ENCODE measurements around the gene C7.

The C7 gene

DNA sequence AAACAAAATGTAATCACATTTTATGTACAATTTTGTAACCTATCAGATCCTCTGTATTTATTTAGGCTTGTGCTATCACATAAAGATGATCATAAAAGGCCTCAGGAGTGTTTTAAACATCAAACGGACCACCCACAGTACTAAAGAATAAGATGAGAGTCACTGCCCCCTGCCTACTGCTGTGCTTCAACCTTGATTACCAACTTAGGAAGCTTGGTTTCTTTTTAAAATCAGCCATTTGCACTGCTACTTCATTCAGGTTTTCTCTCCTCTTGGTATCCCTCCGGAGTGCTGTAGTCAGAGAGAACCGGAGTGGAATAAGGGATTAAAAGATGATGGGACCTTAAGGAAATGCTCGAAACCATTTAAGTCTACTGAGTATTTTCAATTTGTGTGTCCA is 6.9 kb downstream of the C7 start:
- no peak for DNase-seq (ENCODE audit: low read depth, low spot score)

DNA sequence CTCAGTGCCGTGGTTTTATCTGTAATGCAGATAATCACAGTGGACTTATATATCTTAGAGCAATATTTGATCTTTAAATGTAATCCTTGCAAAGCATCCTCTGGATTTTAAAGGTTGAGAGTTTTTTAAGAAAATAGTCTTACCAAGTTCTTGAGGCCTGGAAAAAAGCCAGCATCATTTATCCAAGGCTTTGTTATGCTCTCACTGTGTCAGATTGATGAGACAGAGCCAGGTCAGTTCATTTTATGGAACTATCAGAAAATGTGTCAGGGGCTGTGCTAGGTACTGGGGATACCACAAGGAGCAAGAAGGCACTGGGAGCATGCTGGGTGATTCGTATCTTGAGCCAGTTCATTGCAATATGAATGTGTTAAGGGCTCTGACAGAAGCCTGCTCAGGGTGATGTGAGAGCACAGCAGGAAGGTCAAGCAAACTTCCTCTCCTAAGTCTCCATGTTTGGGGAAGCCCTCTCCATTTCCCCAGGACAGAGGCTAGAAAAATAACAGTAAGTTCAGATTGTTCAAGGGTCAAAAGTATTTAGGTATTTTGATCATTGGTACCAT is 19.7 kb downstream of the C7 start:
- DNase-seq (ENCODE audit: low read depth, low spot score) = no peak

DNA sequence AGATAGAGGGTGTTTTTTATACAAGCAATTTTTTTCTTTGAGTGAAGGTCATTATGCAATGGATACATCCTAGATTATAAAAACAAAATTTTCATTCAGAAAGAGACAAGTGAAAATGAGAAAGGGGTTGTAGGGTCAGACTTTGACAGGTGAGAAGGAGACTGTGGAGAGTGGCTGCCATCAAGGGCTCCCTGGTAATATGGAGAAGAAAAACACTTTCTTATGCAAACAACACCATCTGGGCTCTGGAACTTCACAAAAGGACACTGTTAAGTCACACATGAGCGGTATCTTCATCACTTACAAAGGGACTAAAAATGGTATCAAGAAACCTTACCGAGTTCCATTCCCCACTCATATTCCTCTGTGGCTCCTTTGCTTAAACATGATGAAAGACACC is 23.5 kb downstream of the C7 start:
- no peak for DNase-seq (ENCODE audit: low read depth, low spot score)

DNA sequence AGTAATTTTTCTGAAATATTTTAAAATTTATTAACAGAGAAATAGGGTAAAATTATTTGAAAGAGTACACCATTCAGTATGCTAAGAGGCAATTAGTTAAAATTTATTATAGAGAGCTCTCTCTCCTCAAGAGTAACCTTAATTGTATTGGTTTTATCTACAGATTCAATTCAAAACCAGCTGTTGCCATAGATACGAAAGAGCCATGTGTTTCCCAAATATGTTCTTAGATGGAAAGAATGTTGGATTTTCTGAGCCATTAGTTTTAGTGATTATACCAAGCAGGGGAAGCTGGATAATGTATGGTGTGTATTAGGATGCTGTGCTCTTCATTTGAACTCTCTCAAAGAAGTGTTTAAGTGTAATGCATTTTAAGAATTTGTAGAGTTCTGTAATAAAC is 27.8 kb downstream of the C7 start:
- no peak for DNase-seq (ENCODE audit: low read depth, low spot score)

DNA sequence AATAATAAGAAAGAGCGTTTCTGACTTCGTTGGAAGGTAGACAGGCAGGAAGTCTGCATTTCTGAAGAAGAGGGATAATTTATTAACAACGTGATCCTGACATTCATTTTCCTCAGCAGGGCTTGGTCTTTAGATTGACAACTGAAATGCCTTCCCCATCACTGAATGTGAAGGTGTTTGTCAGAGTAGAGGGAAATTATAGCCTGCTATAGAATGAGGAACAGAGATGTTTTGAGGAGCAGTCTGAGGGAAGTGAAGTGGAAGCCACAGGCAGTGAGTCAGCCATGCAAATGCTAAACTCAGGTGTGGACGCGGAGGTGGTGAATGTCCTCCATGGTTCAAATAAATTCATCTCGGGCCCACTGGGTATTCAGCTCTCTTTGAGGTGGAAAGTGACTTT is 30.5 kb downstream of the C7 start:
- no peak for DNase-seq (ENCODE audit: low read depth, low spot score)

DNA sequence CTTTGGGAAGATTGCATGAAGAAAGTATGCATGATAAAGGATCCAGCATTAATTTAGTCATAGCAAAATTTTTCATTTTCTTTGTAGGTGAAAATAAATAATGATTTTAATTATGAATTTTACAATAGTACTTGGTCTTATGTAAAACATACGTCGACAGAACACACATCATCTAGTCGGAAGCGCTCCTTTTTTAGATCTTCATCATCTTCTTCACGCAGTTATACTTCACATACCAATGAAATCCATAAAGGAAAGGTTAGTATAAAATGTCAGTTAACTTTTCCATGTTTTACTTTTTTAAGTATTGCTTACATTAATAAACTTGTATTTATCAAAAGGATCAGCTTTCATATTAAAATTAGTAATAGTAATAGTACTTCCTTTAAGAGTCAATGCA is 35.8 kb downstream of the C7 start:
- no peak for DNase-seq (ENCODE audit: low read depth, low spot score)

DNA sequence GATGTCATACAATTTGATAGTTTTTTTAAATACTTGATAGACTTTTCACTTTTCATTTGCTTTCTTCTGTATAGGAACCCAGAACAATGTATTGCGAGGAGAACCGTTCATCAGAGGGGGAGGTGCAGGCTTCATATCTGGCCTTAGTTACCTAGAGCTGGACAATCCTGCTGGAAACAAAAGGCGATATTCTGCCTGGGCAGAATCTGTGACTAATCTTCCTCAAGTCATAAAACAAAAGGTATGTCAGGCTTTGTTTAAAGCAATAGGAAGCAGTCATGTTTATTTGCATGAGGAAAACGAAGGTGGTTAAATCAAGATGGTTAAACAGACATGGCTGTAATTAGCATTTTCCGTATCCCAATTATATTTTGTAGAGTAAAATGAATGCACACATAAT is 46.0 kb downstream of the C7 start:
- DNase-seq (ENCODE audit: low read depth, low spot score) = no peak

DNA sequence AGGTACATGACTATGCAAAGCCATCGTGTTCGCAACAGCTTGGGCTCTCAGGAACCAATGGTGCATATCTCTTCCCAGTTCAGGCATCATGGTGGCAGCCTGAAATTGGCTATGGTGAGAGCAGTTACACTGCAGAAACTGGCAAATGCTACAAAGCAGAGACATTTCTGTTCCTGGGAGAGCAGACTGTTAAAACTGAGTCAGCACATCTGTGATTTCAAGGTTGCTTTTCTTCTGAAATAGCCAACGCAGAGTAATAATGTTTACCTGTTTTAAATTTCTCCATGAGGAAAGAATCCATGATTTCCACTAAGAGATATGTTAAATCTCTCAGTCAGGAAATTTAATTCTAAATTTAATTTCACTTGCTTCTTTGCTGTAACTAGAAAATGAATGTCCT is 47.8 kb downstream of the C7 start:
- no peak for DNase-seq (ENCODE audit: low read depth, low spot score)

DNA sequence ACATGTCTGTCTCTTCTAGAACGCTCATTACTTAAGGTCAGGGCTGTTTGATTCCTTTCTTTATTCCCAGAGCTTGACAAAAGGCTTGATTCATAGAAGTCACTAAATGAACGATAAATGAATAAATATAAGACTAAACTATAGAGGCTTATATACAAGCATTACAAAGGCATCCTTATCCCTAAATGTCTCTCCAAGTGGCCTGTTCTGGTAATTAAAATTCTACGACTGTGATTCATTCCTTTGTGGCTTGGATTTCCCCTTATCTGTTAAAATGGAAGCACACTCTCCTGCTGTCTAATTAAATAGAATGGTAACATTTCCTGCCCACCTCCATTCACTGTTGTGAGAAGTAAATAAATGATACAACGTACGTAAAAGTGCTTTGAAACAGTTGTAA is 49.5 kb downstream of the C7 start:
- no peak for DNase-seq (ENCODE audit: low read depth, low spot score)

DNA sequence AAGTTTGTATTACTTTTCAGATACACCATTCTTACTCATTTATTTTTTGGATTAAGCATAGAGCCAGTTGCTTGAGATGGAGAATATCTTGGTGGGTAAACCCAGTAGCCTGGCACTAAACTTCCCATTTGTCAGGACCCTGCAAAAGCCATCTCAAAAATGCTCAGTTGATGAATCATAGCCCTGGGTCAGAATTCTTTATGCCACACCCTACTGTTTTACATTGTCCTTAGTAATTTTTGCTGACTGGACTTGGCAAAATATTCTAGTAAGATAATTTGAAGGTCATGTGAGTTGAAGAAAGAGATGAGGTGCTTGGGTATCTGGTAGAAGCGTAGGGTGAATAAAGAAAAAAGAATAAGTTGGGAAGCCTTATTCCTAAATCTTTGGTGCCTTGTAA is 50.7 kb downstream of the C7 start:
- no peak for DNase-seq (ENCODE audit: low read depth, low spot score)

DNA sequence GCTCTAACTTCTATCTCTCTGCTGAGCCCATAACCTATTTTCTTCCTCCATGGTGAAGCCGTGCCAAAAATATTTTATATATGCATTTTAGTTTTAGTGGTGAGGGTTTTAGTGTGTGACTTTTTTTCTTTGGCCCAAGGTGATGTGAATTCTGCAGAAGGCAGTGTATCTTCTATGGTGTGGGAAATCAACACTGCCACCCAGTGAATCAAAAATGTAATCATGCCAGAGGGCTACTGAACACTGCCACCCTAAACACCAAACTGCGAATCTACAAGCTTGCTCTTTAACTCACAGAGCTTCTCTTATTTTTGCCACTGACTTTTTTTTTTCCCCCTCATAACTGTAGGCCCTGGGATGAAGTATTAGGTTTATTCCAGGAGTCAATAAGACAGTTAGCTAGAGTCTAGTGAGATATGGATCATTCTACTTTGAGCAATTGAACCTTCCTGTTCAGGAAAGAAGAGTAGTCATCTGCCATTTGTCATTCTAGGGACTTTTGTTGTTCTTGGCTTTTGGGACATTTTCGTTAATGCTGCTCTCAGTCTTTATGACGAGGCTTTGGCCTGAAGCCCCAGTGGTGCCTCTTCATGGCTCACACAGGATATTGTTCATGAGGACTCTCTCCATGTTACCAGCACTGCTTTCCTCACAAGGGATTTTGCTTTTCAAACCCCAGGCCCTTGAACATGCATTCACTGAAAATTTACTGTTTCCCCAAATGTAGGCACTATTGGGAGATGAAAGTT is 53.1 kb downstream of the C7 start:
- no peak for DNase-seq (ENCODE audit: low read depth, low spot score)

DNA sequence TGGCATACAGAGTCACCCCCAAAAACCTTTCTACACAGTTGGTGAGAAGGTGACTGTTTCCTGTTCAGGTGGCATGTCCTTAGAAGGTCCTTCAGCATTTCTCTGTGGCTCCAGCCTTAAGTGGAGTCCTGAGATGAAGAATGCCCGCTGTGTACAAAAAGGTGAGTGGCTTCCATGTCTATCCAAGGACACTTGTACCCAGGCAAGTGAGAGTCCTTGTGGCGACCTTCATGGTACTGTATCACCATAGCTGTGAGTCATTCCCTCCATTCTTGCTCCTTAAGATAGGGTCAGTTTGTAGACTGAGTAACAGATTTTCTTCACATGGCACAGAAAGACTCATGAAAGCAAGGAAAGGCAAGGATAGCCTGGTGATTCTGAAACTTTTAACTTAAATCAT is 63.1 kb downstream of the C7 start:
- no peak for DNase-seq (ENCODE audit: low read depth, low spot score)

DNA sequence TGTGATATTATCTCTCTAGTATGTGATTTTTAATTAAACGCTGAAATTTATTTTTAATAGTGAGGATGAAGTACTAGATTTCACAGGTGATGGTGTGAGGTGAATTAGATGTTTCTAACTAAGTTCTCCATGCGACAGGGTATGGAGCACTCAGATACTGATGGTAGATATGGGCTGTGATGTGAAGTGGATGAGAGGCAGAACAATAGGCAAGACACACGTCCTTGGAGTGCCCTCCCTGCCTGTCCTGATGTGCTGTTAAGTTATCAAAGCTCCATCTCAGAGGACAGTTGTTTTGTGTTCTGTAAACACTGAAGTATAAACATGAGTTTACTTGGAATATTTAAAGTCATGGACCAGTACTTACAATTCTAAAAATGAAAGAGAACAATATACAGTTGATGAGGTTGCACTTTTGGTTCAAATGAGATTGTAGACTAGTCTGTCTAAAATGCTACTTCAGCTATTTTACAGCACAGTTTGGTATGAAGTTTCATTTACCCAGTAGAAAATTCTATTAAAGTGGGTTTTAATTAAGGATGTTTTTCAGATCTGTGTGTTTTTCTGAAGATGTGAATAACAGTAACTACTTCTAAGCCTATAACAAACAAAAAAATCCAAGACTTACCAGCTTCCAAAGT is 64.2 kb downstream of the C7 start:
- DNase-seq (ENCODE audit: low read depth, low spot score) = no peak

DNA sequence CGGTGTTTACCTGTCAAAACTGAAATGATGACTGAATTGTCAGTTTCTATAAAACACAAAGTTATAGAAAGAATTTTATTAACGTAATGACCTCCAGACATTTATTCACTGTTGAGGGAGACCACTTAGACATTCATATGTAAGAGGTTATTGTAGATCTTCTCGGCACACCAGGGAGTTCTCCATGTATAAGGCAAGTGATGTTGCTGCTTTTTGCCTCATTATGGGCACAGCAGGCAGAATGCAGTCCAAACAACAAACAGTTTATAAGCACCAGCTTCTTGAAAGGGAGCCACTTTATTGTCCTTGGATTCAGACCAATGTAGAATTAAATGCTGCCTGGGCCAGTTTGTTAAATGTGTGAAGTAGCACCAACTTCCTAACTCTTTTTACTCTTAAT is 66.7 kb downstream of the C7 start:
- DNase-seq (ENCODE audit: low read depth, low spot score) = no peak

DNA sequence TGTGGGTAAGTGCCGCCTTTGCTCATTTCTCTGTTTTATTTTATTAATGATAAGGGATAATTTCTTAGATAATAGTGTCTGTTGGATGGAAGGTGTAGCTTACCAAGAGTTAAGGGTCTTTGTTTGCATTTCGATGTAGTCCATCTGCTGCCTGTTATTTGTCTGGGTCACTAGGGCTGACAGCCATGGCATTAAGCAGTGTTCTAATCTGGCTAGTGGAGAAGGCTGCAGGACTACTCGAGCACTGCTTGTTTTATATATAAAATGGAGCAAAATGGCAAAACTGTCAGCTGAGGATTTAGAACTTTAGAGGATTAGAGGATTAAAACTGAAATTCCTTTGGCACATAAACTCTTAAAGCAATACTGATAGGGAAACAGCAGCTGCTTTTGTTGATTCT is 67.5 kb downstream of the C7 start:
- no peak for DNase-seq (ENCODE audit: low read depth, low spot score)

DNA sequence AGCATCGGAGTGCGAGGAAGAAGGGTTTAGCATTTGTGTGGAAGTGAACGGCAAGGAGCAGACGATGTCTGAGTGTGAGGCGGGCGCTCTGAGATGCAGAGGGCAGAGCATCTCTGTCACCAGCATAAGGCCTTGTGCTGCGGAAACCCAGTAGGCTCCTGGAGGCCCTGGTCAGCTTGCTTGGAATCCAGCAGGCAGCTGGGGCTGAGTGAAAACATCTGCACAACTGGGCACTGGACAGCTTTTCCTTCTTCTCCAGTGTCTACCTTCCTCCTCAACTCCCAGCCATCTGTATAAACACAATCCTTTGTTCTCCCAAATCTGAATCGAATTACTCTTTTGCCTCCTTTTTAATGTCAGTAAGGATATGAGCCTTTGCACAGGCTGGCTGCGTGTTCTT is 72.1 kb downstream of the C7 start:
- DNase-seq (ENCODE audit: low read depth, low spot score) = no peak

DNA sequence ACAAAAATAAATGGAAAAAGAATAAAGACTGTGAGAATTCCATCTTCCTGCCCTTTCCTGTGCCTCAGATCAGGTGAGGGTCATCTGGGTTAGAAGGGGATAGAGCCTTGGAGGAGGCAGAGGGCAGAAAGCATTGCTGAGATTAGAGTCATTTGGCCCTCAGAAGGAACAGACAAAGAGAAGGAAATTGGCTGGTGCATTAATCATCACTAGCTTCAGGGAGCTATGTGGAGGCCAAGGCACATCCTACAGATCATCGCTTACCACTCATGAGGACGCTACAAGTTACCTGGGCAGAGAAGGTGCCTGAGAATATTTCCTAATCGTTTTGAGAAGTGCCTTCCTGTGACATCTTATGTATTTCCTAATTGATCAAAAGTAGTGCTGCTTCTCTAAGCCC is 74.5 kb downstream of the C7 start:
- no peak for DNase-seq (ENCODE audit: low read depth, low spot score)

DNA sequence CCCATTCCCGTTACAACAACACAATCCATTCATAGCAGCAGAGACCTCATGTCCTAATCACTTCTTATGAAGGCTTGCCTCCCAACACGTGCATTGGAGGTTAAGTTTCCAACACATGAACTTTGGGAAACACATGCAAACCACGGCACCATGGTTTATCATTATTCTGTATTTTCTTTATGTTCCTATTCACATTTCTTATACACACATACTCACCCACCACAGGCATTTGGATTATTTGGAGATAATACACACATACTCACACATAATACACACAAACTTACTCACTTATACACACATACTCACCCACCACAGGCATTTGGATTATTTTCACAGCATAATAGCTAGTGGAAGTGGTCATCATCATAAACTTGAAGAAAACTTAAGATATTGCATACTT is 75.6 kb downstream of the C7 start:
- no peak for DNase-seq (ENCODE audit: low read depth, low spot score)

DNA sequence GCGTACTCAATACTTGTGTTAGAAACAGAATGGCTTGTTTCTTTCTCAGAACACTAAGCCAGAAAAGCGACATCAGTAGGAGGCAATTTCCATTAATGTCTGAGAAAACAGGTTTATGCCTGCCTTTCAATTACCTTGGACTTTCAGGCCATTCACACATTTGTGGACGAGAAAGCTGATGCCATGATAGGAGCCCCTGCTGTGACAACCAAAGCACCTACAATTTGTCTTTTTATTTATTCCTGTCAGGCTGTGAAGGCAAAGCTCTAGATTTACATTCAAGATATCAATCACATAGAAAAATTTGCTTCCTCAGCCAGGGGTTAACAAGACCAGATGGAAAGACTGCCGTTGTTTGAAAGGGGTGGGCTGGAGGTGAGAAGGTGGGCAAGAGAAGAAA is 76.2 kb downstream of the C7 start:
- no peak for DNase-seq (ENCODE audit: low read depth, low spot score)

DNA sequence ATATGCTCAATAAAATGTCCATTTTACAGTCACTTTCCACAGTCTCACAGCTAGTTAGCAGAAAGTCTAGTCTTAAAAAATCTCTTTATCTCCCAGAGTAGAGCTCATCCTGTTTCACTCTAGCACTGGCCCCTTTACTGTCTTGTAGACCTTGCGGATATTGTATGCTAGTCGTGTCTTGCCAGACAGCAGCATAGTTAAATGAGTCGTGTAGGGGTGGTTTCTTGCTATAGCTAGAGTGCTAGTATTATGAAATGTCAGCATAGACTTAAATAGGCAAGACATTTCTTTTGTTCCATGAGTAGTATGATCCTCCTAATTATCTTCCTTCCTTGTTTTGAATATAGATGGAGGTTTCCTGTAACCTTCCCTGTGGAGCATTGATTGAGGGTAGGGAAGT is 77.4 kb downstream of the C7 start:
- no peak for DNase-seq (ENCODE audit: low read depth, low spot score)

DNA sequence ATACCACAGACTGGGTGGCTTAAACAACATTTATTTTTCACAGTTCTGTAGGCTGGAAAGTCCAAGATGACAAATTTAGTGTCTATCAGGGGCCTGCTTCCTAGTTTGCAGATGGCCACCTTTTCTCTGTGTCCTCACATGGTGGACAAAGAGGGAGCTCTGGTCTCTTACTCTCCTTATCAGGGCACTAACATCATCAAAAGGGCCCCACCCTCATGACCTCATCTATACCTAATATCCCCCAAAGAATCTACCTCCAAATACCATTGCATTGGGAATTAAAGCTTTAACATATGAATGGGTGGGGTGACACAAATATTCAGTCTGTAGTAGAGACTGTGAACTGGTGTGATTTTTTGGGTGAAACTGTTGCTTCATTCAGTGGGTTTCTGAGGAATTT is 78.1 kb downstream of the C7 start:
- DNase-seq (ENCODE audit: low read depth, low spot score) = no peak

DNA sequence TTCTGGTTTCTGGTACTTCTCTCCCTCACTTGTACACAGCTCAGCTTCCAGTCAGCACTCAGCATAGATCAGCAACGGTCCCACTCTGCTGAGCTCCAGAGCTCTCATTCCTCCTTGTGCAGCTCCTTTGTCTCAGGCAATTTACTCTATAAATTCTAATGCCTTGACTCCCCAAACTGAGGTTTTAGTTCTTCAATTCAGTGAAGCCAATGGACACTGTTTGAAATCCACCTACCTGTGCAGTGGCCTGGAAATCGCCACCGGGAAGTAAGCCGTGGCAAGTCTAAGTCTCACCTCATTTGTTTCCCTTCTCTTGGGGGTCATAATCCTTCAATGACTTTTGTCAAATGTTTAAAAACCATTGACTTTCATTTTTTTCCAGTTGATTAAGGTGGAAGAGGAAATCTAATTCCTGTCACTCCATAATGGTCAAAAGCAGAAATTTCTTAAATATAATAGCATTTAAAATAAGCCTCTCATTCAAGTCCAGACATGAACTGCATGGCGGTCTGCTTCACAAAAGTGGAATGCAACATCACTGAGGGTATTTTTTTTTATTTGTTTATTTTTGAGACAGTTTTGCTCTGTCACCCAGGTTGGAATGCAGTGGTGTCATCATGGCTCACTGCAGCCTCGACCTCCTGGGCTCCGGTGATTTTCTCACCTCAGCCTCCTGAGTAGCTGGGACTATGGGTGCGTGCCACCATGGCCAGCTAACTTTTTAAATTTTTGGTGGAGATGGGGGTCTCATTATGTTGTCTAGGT is 79.6 kb downstream of the C7 start:
- DNase-seq (ENCODE audit: low read depth, low spot score) = no peak

Data from iPS DF 19.7 (cell line).